Adipocyte (in vitro differentiated cells): ENCODE data around the gene CRTC3.
"Not testable (repeated sequence)": the region's sequence is repeated elsewhere in the genome, so short reads cannot be mapped to it uniquely, and the experiment has no call there.

Source experiments
- DNase-seq: peaks from one replicate; pipeline ENCODE4 v3.0.0-alpha.2; 2015; ENCODE audit warnings: low read depth
- H3K27me3 ChIP-seq: replicated peaks from 2 replicates; pipeline ENCODE4 v1.7.0; 2013; ENCODE audit warnings: mild to moderate bottlenecking, low read length, moderate library complexity; ENCODE audit not compliant: control insufficient read depth, insufficient read depth
- H3K36me3 ChIP-seq: 2 replicates; pipeline ENCODE4 v1.7.0; 2013; ENCODE audit warnings: low read length, mild to moderate bottlenecking, moderate library complexity; ENCODE audit not compliant: control insufficient read depth, insufficient read depth, severe bottlenecking
- H3K4me1 ChIP-seq: 2 replicates; pipeline ENCODE4 v1.7.0; 2013; ENCODE audit warnings: mild to moderate bottlenecking, low read length, moderate library complexity; ENCODE audit not compliant: control insufficient read depth, insufficient read depth
- H3K4me3 ChIP-seq: 2 replicates; pipeline ENCODE4 v1.7.0; 2013; ENCODE audit warnings: mild to moderate bottlenecking, low read length, moderate library complexity
- H3K9ac ChIP-seq: 2 replicates; pipeline ENCODE4 v1.7.0; 2013; ENCODE audit warnings: mild to moderate bottlenecking, low read length, moderate library complexity
- H3K9me3 ChIP-seq: 2 replicates; pipeline ENCODE4 v1.7.0; 2013; ENCODE audit warnings: mild to moderate bottlenecking, low read length, moderate library complexity; ENCODE audit not compliant: control insufficient read depth

The CRTC3 gene

GRCh38 chr15:90667073-90667754, 137.5 kb downstream of the CRTC3 start:
- H3K4me1 ChIP-seq, result peaks cover 13% of the 10 kb centered on the region
- H3K27me3 ChIP-seq, result no peaks in the 10 kb centered on the region
- no peaks in the 10 kb centered on the region for H3K36me3 ChIP-seq
- peak; percentile 15 for DNase-seq
- H3K4me3 ChIP-seq, result no peak overlapping the region
- H3K9ac ChIP-seq, result no peak overlapping the region
- H3K9me3 ChIP-seq, result no peaks in the 10 kb centered on the region

GRCh38 chr15:90667755-90668345, 138.1 kb downstream of the CRTC3 start:
- not testable (repeated sequence) for H3K9me3 ChIP-seq, H3K27me3 ChIP-seq, H3K36me3 ChIP-seq, H3K4me3 ChIP-seq, DNase-seq, H3K9ac ChIP-seq
- peaks cover 13% of the 10 kb centered on the region for H3K4me1 ChIP-seq

DNA sequence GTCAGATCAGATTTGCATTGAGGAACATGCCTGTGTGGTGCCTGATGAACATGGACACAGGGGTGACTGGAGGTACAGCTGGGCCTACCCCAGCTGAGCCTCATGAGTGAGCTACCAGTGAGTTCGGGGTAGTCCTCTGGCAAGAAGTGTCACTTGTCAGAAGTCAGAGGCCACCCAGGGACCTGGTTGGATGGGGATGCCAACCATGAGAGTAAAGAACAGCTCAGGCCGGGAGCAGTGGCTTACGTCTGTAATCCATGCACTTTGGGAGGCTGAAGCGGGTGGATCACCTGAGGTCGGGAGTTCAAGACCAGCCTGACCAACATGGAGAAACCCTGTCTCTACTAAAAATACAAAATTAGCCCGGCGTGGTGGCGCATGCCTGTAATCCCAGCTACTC, 140.9 kb downstream of the CRTC3 start:
- not testable (repeated sequence) for H3K4me3 ChIP-seq

GRCh38 chr15:90671216-90671615, 141.5 kb downstream of the CRTC3 start:
- Histone ChIP-seq H3K9me3 (no peaks in the 10 kb centered on the region), H3K9ac (no peak overlapping the region), H3K27me3 (no peaks in the 10 kb centered on the region), H3K4me3 (no peak overlapping the region), H3K4me1 (peaks cover 3% of the 10 kb centered on the region), H3K36me3 (no peaks in the 10 kb centered on the region)
- DNase-seq, result no peak

More for the DNA sequence above, 140.9 kb downstream of the CRTC3 start:
- not testable (repeated sequence) for H3K27me3 ChIP-seq, H3K9ac ChIP-seq, H3K36me3 ChIP-seq, DNase-seq, H3K4me1 ChIP-seq, H3K9me3 ChIP-seq

GRCh38 chr15:90673357-90673756, 143.6 kb downstream of the CRTC3 start:
- not testable (repeated sequence) for H3K27me3 ChIP-seq, H3K36me3 ChIP-seq, H3K4me1 ChIP-seq, H3K9ac ChIP-seq, H3K4me3 ChIP-seq, DNase-seq, H3K9me3 ChIP-seq

DNA sequence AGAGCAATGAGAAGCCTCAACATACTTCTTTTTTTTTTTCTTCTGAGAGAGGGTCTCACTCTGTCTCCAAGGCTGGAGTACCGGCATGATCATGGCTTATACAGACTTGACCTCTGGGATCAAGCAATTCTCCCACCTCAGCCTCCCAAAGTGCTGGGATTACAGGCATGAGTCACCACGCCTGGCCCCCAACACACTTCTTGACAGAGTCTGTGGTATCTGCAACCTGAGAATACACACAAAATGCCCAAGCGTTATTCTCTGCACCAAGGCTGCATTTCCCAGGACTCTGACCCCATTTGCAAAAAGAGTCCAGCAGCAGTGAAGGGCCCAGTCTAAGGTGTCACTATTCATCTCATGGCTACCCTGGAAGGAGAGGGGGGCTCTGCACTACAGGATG, 144.8 kb downstream of the CRTC3 start:
- DNase-seq, result no peak
- no peaks in the 10 kb centered on the region for H3K27me3 ChIP-seq
- H3K4me1 ChIP-seq, result no peaks in the 10 kb centered on the region
- H3K4me3 ChIP-seq, result no peak overlapping the region
- no peak overlapping the region for H3K9ac ChIP-seq
- H3K36me3 ChIP-seq, result no peaks in the 10 kb centered on the region
- H3K9me3 ChIP-seq, result no peaks in the 10 kb centered on the region

GRCh38 chr15:90675464-90675863, 145.7 kb downstream of the CRTC3 start:
- Histone ChIP-seq H3K4me1 (peaks cover 8% of the 10 kb centered on the region), H3K4me3 (no peak overlapping the region), H3K36me3 (no peaks in the 10 kb centered on the region), H3K9me3 (no peaks in the 10 kb centered on the region), H3K9ac (no peak overlapping the region), H3K27me3 (no peaks in the 10 kb centered on the region)
- DNase-seq, result no peak

GRCh38 chr15:90677807-90678790, 148.4 kb downstream of the CRTC3 start:
- H3K4me3 ChIP-seq, result no peak overlapping the region
- no peaks in the 10 kb centered on the region for H3K36me3 ChIP-seq
- H3K27me3 ChIP-seq, result no peaks in the 10 kb centered on the region
- H3K9me3 ChIP-seq, result no peaks in the 10 kb centered on the region
- H3K4me1 ChIP-seq, result peaks cover 25% of the 10 kb centered on the region
- no peak overlapping the region for H3K9ac ChIP-seq
- DNase-seq, result no peak

GRCh38 chr15:90679959-90680358, 150.2 kb downstream of the CRTC3 start:
- no peaks in the 10 kb centered on the region for H3K27me3 ChIP-seq
- peak overlapping the region; percentile 41 for H3K4me3 ChIP-seq
- no peak for DNase-seq
- H3K9me3 ChIP-seq, result no peaks in the 10 kb centered on the region
- H3K9ac ChIP-seq, result no peak overlapping the region
- no peaks in the 10 kb centered on the region for H3K36me3 ChIP-seq
- peaks cover 25% of the 10 kb centered on the region for H3K4me1 ChIP-seq

- DNase-seq, result peak; percentile 95
- Histone ChIP-seq H3K27me3 (no peaks in the 10 kb centered on the region), H3K4me1 (peaks cover 25% of the 10 kb centered on the region), H3K4me3 (peak overlapping the region; percentile 41), H3K36me3 (no peaks in the 10 kb centered on the region), H3K9me3 (no peaks in the 10 kb centered on the region), H3K9ac (peak overlapping the region; percentile 25)
These were observed 150.7 kb downstream of the CRTC3 start for GRCh38 chr15:90680371-90680935.

GRCh38 chr15:90681056-90681455, 151.3 kb downstream of the CRTC3 start:
- Histone ChIP-seq H3K27me3 (no peaks in the 10 kb centered on the region), H3K9ac (peak overlapping the region; percentile 25), H3K4me1 (peaks cover 25% of the 10 kb centered on the region), H3K36me3 (no peaks in the 10 kb centered on the region), H3K9me3 (no peaks in the 10 kb centered on the region), H3K4me3 (no peak overlapping the region)
- no peak for DNase-seq
